ENCODE results near the gene UTP15.
A peak's percentile ranks its signal among the peaks of the same experiment; 100 is the strongest.

UTP15 gene

GRCh38 chr5:73565139-73565968 is at the start of gene UTP15, which contains the start of gene ANKRA2:
Gene UTP15 (plus strand): TSS chr5:73565743. CDS start chr5:73567345, 1,602 bp downstream.
Gene ANKRA2 (minus strand): TSS chr5:73565639. CDS start chr5:73562881, 2,758 bp downstream.
- peak; percentile 93 for DNase-seq

- peak; percentile 55 for DNase-seq
Measured at GRCh38 chr5:73519531-73520283, 45.8 kb upstream of the UTP15 start.

- no peak for DNase-seq
Measured at GRCh38 chr5:73522989-73523388, 42.6 kb upstream of the UTP15 start.

- DNase-seq = no peak
Measured at GRCh38 chr5:73523861-73524260, 41.7 kb upstream of the UTP15 start.

- DNase-seq = no peak
Measured at GRCh38 chr5:73525606-73526203, 39.8 kb upstream of the UTP15 start.

- no peak for DNase-seq
Measured at GRCh38 chr5:73528248-73528647, 37.3 kb upstream of the UTP15 start.

- DNase-seq = no peak
Measured at GRCh38 chr5:73529081-73529480, 36.5 kb upstream of the UTP15 start.

GRCh38 chr5:73531356-73531755 is 34.2 kb upstream of the UTP15 start:
- no peak for DNase-seq

- DNase-seq = no peak
Measured at GRCh38 chr5:73532195-73532594, 33.3 kb upstream of the UTP15 start.

- no peak for DNase-seq
Measured at GRCh38 chr5:73534011-73534644, 31.4 kb upstream of the UTP15 start.

- no peak for DNase-seq
Measured at GRCh38 chr5:73534971-73535370, 30.6 kb upstream of the UTP15 start.

GRCh38 chr5:73539730-73540129 is 25.8 kb upstream of the UTP15 start:
- no peak for DNase-seq

GRCh38 chr5:73540192-73540591 is 25.4 kb upstream of the UTP15 start:
- DNase-seq = no peak

- DNase-seq = no peak
Measured at GRCh38 chr5:73542020-73542419, 23.5 kb upstream of the UTP15 start.

GRCh38 chr5:73544429-73545402 is 20.8 kb upstream of the UTP15 start:
- DNase-seq = no peak

GRCh38 chr5:73545403-73545779 is 20.2 kb upstream of the UTP15 start:
- no peak for DNase-seq

GRCh38 chr5:73550016-73550415 is 15.5 kb upstream of the UTP15 start:
- no peak for DNase-seq

GRCh38 chr5:73552642-73553041 is 12.9 kb upstream of the UTP15 start:
- DNase-seq = no peak

- no peak for DNase-seq
Measured at GRCh38 chr5:73558950-73559349, 6.6 kb upstream of the UTP15 start.

- no peak for DNase-seq
Measured at GRCh38 chr5:73564018-73564417, 1.5 kb upstream of the UTP15 start.

GRCh38 chr5:73564675-73565074 is 868 bp upstream of the UTP15 start:
- no peak for DNase-seq

GRCh38 chr5:73565969-73566547 is 515 bp downstream of the UTP15 start:
- DNase-seq = peak; percentile 69
